HG03460 (cell line): ENCODE data around the gene CDC14B.
"Not testable (repeated sequence)": the region's sequence is repeated elsewhere in the genome, so short reads cannot be mapped to it uniquely, and the experiment has no call there.

Experiments
- ATAC-seq: cut with Tn5 transposase; IDR thresholded peaks from one replicate; pipeline ENCODE4 v1.9.1; 2021; ENCODE audit not compliant: unreplicated experiment

The CDC14B gene

GRCh38 chr9:96626912-96627311 is 7.3 kb upstream of the CDC14B start:
- no peak for ATAC-seq

GRCh38 chr9:96621618-96622017 is 2.0 kb upstream of the CDC14B start:
- no peak for ATAC-seq

GRCh38 chr9:96620832-96621269 is 1.2 kb upstream of the CDC14B start:
- no peak for ATAC-seq

- ATAC-seq, result no peak
These were observed 505 bp upstream of the CDC14B start for GRCh38 chr9:96620181-96620514.

GRCh38 chr9:96619124-96619465 is 548 bp downstream of the CDC14B start:
- no peak for ATAC-seq

- ATAC-seq, result no peak
These were observed 1.2 kb downstream of the CDC14B start for GRCh38 chr9:96618209-96619123.

- ATAC-seq, result no peak
These were observed 2.0 kb downstream of the CDC14B start for GRCh38 chr9:96617439-96618185.

- ATAC-seq, result no peak
These were observed 2.7 kb downstream of the CDC14B start for GRCh38 chr9:96616817-96617438.

DNA sequence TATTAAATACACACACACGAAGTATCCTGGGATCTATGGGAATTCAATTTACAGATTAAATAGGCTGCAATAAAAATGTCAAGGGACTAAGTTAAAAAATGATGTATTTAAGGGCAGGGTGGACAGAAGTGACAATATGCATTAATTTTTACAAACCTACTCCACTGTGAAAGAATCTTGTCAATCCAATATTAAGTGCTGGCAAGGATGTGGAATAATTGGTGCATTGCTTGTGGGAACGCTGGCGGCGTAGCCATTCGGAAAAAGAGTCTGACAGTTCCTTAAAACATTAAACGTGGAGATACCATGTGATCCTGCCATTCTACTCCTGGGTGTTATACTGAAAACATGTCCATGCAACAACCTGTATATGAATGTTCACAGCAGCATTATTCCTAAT is 4.2 kb downstream of the CDC14B start:
- no peak for ATAC-seq

DNA sequence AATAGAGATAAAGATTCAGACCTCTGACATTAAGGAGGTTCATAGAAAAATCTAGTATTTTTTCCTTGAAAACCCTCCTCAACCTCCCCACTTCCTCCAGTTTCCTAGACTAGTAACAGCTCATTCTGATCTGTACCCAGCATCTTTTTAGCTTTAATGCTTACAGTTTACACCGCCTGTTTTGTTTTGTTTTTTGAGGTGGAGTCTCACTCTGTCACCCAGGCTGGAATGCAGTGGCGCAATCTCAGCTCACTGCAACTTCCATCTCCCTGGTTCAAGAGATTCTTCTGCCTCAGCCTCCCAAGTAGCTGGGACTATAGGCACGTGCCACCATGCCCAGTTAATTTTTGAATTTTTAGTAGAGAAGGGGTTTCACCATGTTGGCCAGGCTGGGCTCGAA is 5.0 kb downstream of the CDC14B start:
- not testable (repeated sequence) for ATAC-seq

DNA sequence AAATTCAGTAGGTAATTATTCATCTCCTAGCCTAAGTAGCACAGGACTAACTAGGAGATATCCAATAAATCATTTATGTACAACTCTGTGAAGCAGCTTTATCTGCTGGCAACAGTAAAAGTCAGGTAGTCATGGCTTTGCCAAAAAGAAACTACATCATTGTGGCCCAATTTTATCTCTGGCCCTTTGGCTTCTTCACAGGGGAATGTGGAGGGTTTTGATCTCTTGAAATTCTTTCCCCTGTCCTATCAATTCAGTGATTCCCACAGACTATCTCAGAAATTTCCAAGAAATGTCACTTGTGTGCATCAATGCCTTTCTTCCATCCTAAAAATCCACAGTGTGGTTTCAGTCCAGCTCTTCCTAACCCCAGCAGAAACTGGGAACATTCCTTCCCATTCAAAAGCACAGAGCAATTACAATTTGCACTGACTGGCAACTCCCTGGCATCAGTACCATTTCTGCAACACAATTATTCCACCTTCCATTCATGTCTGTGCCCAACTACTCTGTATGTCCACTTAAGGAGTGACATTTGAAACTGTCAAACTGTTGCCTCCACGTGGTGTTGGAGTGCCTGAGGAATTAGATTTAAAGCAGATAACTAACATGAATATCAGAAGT is 6.6 kb downstream of the CDC14B start:
- ATAC-seq, result no peak

- ATAC-seq, result no peak
These were observed 7.3 kb downstream of the CDC14B start for GRCh38 chr9:96612105-96612965.

DNA sequence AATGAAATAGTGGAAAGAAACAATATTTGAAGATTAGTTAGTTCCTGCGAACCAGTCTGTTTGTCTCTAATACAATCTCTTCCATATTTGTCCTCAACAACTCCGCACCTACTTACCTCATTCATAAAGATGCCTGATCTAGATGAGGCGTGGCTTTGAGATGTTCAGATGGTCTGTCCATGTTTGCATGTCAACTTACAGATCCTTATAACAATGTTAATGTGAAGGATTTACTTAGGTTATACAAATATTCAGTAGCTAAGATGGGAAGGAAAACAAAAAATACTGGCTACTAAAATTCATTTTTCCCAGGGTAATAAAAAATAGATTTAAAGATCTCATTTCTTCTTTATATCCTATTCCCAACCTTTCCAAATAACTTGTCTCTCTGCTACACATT is 8.3 kb downstream of the CDC14B start:
- ATAC-seq, result no peak

GRCh38 chr9:96609732-96610131 is 9.9 kb downstream of the CDC14B start:
- no peak for ATAC-seq

DNA sequence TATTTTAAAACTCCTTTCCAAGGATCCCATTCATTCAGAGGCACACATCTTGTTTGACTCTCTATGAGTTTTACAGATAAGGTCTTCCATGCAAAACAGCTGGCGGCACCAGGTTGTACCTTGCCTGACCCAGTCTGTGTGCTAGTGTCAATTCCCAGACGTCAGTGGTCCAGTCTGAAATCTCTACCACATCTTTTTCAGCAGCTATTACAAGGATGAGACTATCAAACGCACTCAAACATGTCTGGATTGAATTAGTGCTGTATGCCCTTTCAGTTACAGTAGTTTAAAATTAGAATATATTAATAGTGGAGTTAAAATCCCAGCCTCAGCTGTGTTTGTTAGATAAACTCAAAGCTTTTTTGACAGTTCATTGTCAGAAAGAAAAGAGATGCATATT is 11.7 kb downstream of the CDC14B start:
- no peak for ATAC-seq

DNA sequence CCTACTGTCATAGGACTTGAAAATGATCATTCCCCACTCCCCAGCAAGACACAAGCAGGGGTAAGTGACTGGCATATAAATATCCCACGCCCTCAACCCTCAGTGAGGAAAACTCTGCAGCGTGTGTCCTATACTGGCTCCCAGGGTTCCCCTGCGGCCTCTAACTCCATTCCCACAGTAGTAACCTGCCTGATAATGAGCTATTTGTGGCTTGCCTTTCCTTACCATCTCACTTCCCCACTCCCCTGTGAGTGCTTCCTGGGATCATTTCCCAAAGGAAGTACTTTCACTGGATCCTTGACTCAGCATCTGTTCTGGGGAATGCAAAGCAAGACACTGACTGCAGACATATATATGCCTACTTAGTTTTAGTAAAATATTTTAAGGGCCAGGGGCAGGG is 14.3 kb downstream of the CDC14B start:
- ATAC-seq, result no peak

DNA sequence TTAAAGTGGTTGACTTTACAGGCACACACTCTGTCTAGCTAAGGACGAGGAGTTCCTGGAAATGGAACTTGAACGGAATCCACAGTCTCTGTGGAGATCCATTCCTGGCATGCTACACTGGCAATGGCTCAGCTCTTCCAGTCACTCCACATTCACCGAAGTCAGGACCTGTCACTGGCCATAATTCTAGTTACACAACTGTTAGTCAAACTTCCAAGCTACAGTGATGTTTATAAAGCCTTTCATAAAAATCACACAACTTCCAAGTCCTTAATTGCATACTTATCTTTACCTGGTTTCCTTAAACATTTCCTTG is 15.7 kb downstream of the CDC14B start:
- no peak for ATAC-seq

- no peak for ATAC-seq
These were observed 16.2 kb downstream of the CDC14B start for GRCh38 chr9:96603305-96604003.

- no peak for ATAC-seq
These were observed 20.3 kb downstream of the CDC14B start for GRCh38 chr9:96599298-96599697.

DNA sequence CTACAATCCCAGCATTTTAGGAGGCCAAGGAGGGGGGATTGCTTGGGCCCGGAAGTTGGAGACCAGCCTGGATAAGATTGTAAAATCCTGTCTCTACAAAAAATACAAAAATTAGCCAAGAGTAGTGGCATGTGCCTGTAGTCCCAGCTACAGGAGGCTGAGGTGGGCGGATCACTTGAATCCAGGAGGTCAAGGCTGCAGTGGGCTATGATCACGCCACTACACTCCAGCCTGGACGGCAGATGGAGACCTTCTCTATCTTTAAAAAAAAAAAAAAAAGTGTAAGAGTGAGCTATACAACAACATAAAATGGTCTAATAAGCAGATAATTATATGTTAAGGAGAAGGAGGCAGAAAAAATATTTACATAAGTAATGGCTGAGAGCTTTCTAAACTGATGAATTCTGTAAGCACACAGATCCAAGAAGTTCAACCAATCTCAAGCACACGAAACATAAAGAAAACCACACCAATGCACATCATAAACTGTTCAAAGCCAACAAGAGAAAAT is 23.0 kb downstream of the CDC14B start:
- no peak for ATAC-seq
